HG03432 (cell line): ENCODE results near the gene WDR70.
"Not testable (repeated sequence)": the region's sequence is repeated elsewhere in the genome, so short reads cannot be mapped to it uniquely, and the experiment has no call there.

Source experiments
- ATAC-seq: cut with Tn5 transposase; IDR thresholded peaks from one replicate; pipeline ENCODE4 v1.9.1; 2021; ENCODE audit warnings: mild to moderate bottlenecking, moderate library complexity; ENCODE audit not compliant: unreplicated experiment

Gene WDR70

GRCh38 chr5:37568018-37568753 is 189.1 kb downstream of the WDR70 start:
- no peak for ATAC-seq

DNA sequence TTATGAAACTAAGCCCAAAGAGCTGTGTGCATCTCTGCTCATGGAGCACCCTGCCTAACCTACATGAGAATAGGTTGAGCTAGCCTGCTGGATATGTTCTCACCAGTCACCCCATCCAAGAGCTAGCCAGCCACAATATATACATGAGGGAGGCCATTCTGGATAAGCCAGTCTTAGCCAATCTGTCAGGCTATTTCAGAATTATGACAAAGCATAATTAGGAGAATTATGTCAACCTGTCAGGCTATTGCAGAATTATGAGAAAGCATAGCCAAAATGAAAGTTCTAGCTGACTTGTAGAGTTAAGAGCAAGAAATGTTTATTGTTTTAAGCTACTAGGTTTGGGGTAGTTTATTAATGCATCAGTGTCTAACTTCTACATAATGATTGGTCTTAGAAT is 189.8 kb downstream of the WDR70 start:
- no peak for ATAC-seq

DNA sequence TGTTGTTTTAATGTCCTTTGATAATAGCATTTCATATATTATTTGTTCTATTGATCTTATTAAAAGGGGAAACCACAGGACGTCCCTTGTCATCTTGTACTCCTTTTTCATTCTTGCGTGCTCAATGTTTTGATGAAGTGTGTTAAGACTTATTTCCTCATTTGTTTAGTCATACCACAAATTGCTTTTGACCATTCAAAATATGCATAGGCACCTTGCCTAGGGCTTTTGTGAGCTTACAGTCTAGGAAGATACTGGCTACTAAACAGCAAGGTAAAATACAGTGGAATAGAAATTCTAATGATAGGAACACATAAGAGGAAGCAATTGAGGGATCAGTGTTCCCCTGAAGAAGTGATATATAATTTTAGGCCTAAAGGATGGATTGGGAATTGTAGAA is 190.3 kb downstream of the WDR70 start:
- ATAC-seq, result no peak

DNA sequence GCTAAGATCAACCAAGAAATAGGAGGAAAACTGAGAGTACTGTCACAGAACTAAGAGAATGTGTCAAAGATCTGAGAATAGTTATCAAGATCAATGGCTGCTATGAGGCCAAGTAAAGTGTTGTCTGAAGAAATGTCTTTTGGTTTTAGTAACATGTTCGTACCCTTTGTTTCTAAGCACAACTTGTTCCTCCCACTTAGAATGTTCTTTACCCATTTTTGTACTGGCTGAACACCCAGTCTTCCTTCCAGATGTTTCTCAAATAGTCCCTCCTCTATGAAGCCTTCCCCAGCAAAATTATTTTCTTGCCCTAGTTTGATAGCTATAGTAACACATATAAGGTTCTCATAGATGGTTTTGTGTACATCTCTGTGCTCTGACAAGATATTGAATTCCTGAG is 191.5 kb downstream of the WDR70 start:
- ATAC-seq, result no peak

DNA sequence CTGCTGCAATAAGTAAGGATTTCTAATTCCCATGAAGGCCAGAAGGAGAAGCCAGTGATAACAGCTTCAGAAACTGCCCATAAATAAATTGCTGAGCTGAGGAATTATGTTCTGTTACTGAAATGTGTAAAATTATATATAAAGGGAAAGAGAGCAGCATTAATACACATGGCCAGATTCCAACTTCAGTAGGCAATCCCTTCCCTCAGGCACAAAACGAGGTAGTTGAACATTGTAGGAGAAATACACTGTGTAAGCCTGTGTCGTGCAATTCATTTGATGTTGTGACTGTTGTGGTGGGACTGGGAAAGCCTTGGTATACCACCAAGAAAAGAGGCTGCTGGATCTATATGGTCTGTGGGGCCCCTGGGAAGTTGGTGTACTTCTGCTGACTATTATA is 192.9 kb downstream of the WDR70 start:
- no peak for ATAC-seq

- no peak for ATAC-seq
Observed at GRCh38 chr5:37575541-37576489, 196.7 kb downstream of the WDR70 start.

DNA sequence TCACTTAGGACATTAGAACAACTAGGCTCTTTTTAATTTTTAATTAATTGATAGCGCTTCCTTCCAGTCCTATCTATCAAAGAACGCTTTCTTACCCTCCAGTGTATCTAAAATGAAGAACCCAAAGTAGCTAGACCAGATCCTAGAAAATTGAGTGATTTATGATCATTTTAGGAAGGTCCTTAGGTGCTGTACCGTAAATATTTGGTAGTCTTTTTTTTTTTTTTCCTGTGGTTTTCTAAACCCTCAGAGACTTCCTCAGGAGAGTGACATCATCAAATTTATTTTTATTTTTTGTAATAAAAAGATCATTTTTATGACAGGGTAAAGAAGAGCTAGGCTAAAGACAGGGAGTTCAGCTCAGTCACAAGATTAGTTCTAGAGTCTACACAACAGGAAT is 197.4 kb downstream of the WDR70 start:
- no peak for ATAC-seq

- no peak for ATAC-seq
Observed at GRCh38 chr5:37578176-37578575, 199.1 kb downstream of the WDR70 start.

GRCh38 chr5:37580106-37580505 is 201.0 kb downstream of the WDR70 start:
- ATAC-seq, result no peak

DNA sequence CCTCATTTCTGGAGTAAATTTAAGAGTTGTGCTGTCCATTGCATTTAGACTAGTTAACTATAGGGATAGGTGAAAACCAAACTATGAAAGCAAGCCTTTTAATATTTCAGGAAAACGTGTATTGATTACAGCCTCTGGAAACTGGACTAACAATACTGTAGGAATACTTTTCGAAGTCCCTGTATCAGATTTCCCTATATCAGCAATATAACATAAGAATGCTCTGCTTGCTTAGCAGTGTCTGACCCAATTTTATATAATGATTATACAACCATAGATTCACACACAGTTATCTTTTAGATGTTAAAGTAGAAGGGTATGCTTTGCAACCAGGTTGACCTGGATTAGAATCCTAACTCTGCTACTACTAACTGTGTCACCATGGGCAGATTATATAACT is 203.1 kb downstream of the WDR70 start:
- no peak for ATAC-seq

GRCh38 chr5:37593292-37593691 is 214.2 kb downstream of the WDR70 start:
- not testable (repeated sequence) for ATAC-seq

DNA sequence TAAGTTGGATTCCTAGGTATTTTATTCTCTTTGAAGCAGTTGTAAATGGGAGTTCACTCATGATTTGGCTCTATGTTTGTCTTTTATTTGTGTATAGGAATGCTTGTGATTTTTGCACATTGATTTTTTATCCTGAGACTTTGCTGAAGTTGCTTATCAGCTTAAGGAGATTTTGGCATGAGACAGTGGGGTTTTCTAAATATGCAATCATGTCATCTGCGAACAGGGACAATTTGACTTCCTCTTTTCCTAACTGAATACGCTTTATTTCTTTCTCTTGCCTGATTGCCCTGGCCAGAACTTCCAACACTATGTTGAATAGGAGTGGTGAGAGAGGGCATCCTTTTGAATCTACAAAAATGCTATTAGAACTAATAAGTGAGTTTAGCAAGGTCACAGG is 215.7 kb downstream of the WDR70 start:
- ATAC-seq, result not testable (repeated sequence)

GRCh38 chr5:37598733-37599132 is 219.6 kb downstream of the WDR70 start:
- ATAC-seq, result no peak

GRCh38 chr5:37601163-37601562 is 222.0 kb downstream of the WDR70 start:
- ATAC-seq, result no peak

GRCh38 chr5:37603072-37603471 is 224.0 kb downstream of the WDR70 start:
- no peak for ATAC-seq

- ATAC-seq, result no peak
Observed at GRCh38 chr5:37604290-37604689, 225.2 kb downstream of the WDR70 start.

GRCh38 chr5:37606148-37606547 is 227.0 kb downstream of the WDR70 start:
- no peak for ATAC-seq

DNA sequence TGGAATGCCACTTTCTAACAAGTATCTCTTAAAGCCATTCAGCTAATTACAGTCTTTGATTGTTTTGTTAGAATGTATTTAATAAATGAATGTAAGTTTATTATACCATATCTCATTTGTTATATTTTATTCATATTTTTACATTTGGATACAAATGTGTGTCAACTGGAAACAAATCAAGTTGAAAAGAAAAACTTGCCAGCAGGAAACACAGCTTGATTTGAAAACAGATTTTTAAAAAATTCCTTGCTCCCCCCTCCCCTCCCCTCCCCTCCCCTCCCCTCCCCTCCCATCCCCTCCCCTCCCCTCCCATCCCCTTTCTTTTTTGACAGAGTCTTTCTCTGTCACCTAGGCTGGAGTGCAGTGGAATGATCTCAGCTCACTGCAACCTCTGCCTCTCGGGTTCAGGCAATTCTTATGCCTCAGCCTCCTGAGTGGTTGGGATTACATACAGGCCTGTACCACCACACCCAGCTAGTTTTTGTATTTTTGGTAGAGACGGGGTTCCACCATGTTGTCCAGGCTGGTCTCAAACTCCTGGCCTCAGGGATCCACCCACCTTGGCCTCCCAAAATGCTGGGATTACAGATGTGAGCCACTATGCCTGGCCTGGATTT is 227.6 kb downstream of the WDR70 start:
- no peak for ATAC-seq

GRCh38 chr5:37615184-37615583 is 236.1 kb downstream of the WDR70 start:
- ATAC-seq, result no peak

- ATAC-seq, result no peak
Observed at GRCh38 chr5:37619353-37619752, 240.2 kb downstream of the WDR70 start.

- ATAC-seq, result not testable (repeated sequence)
Observed at GRCh38 chr5:37622354-37622753, 243.2 kb downstream of the WDR70 start.

- no peak for ATAC-seq
Observed at GRCh38 chr5:37626266-37626665, 247.1 kb downstream of the WDR70 start.
